SK-N-SH (cell line): Measurements from ENCODE around the gene ORC4. TPM values are rescaled to one million over a fixed set of nuclear protein-coding genes. Genes with fewer than 3 reads are reported as not detected.

Source experiments
- CTCF ChIA-PET: fragments of 300-600, 350-600 bp; formaldehyde crosslinking; extraction: SDS; loops from one replicate; lab custom pipeline; 2021; lab: Yijun Ruan, JAX
- POLR2A ChIA-PET: fragments of 350-600 bp; sonication (Branson Sonifier 250); formaldehyde crosslinking; extraction: SDS; loops from one replicate; lab custom pipeline; 2020; ENCODE audit warnings: antibody characterized with exemption, inconsistent platforms; lab: Yijun Ruan, JAX
- DNase-seq: peaks from one replicate; pipeline ENCODE4 v3.0.0; 2012
- H2AFZ ChIP-seq: fragments of 200-600 bp; sonication (generic); 2 replicates; pipeline ENCODE4 v1.8.1; 2016; ENCODE audit warnings: antibody characterized with exemption, mild to moderate bottlenecking, low read depth
- H3F3A ChIP-seq: fragments of 200-600 bp; sonication (generic); replicated peaks from 2 replicates; pipeline ENCODE3; 2016; ENCODE audit warnings: antibody characterized with exemption, mild to moderate bottlenecking; ENCODE audit not compliant: insufficient read depth
- H3K27ac ChIP-seq, 2 experiments: fragments of 200-500 bp in 1 of 2; fragments of 200-600 bp in 1 of 2; sonication (Bioruptor generic) in 1 of 2; sonication (generic), shearing (Covaris generic) in 1 of 2; 2 replicates each; pipeline versions ENCODE4 v1.5.1 to v1.6.1; 2014 to 2016; ENCODE audit warnings: low read depth in 2 of 2, inconsistent platforms in 1 of 2, low read length in 1 of 2, mild to moderate bottlenecking in 1 of 2, mixed read lengths in 1 of 2
- H3K27me3 ChIP-seq: fragments of 200-600 bp; sonication (generic), shearing (Covaris generic); 2 replicates; pipeline ENCODE4 v1.6.1; 2016; ENCODE audit warnings: mixed run types; ENCODE audit not compliant: insufficient read depth
- H3K36me3 ChIP-seq, 2 experiments: fragments of 200-500 bp in 1 of 2; fragments of 200-600 bp in 1 of 2; sonication (Bioruptor generic) in 1 of 2; sonication (generic) in 1 of 2; replicated peaks in 1 of 2; 2 replicates each; pipeline versions ENCODE3 to v1.5.1; 2014 to 2016; ENCODE audit warnings: low read length in 1 of 2, mild to moderate bottlenecking in 1 of 2; ENCODE audit not compliant: insufficient read depth in 2 of 2, control insufficient read depth in 1 of 2
- H3K4me1 ChIP-seq, 2 experiments: fragments of 200-500 bp in 1 of 2; fragments of 200-600 bp in 1 of 2; sonication (Bioruptor generic) in 1 of 2; sonication (generic), shearing (Covaris generic) in 1 of 2; 2 replicates each; pipeline versions ENCODE4 v1.5.1 to v1.6.1; 2014 to 2016; ENCODE audit warnings: low read depth in 1 of 2, low read length in 1 of 2, mixed run types in 1 of 2; ENCODE audit not compliant: insufficient read depth in 2 of 2, control insufficient read depth in 1 of 2
- H3K4me2 ChIP-seq: fragments of 200-600 bp; sonication (generic), shearing (Covaris generic); 2 replicates; pipeline ENCODE4 v1.6.1; 2017; ENCODE audit warnings: mixed run types
- H3K4me3 ChIP-seq, 2 experiments: fragments of 200-500 bp in 1 of 2; fragments of 200-600 bp in 1 of 2; sonication (Bioruptor generic) in 1 of 2; sonication (generic), shearing (Covaris generic) in 1 of 2; 2 replicates each; pipeline versions ENCODE4 v1.5.1 to v1.8.1; 2014 to 2016; ENCODE audit warnings: low read depth in 2 of 2, inconsistent platforms in 1 of 2, low read length in 1 of 2, mild to moderate bottlenecking in 1 of 2, mixed read lengths in 1 of 2, moderate library complexity in 1 of 2
- H3K79me2 ChIP-seq: fragments of 200-600 bp; sonication (generic); 2 replicates; pipeline ENCODE4 v1.8.1; 2017; ENCODE audit warnings: mild to moderate bottlenecking; ENCODE audit not compliant: insufficient read depth
- H3K9ac ChIP-seq: fragments of 200-600 bp; sonication (generic); 2 replicates; pipeline ENCODE4 v1.6.1; 2017; ENCODE audit warnings: mixed run types
- H3K9me2 ChIP-seq: fragments of 200-600 bp; sonication (generic); 2 replicates; pipeline ENCODE4 v1.6.1; 2017; ENCODE audit warnings: mixed run types
- H3K9me3 ChIP-seq: fragments of 200-600 bp; sonication (generic); 2 replicates; pipeline ENCODE4 v1.6.1; 2017; ENCODE audit warnings: mixed run types, mild to moderate bottlenecking, moderate library complexity
- H4K20me1 ChIP-seq: fragments of 200-600 bp; sonication (generic); 2 replicates; pipeline ENCODE4 v1.6.1; 2017; ENCODE audit warnings: mild to moderate bottlenecking, mixed run types; ENCODE audit not compliant: insufficient read depth
- FOSL2 ChIP-seq: IDR thresholded peaks from 2 replicates; pipeline ENCODE4 v1.4.0; 2012; ENCODE audit warnings: low read depth, mild to moderate bottlenecking, moderate library complexity, borderline replicate concordance
- FOXJ3 ChIP-seq: sonication (generic); formaldehyde crosslinking; IDR thresholded peaks from 2 replicates; pipeline ENCODE4 v1.5.1; 2020; ENCODE audit warnings: mild to moderate bottlenecking, missing genetic modification reagents
- GABPA ChIP-seq: IDR thresholded peaks from 2 replicates; pipeline ENCODE4 v1.4.0; 2012; ENCODE audit warnings: low read depth, mild to moderate bottlenecking
- GATA2 ChIP-seq: sonication (generic); formaldehyde crosslinking; IDR thresholded peaks from 2 replicates; pipeline ENCODE4 v1.5.0; 2020; ENCODE audit warnings: mild to moderate bottlenecking, missing genetic modification reagents
- MEF2A ChIP-seq: IDR thresholded peaks from 2 replicates; pipeline ENCODE4 v1.4.0; 2012; ENCODE audit warnings: low read depth, borderline replicate concordance
- NFIC ChIP-seq: IDR thresholded peaks from 2 replicates; pipeline ENCODE4 v1.4.0; 2012; ENCODE audit warnings: borderline replicate concordance
- POLR2AphosphoS5 ChIP-seq: IDR thresholded peaks from 2 replicates; pipeline ENCODE4 v1.6.1; 2012; ENCODE audit warnings: low read depth, low read length
- RAD21 ChIP-seq: IDR thresholded peaks from 2 replicates; pipeline ENCODE4 v1.6.1; 2012; ENCODE audit warnings: mild to moderate bottlenecking, low read length
- RCOR1 ChIP-seq: fragments of 150-350 bp; IDR thresholded peaks from 2 replicates; pipeline ENCODE4 v1.6.1; 2017; ENCODE audit warnings: antibody characterized with exemption, low read length
- SMC3 ChIP-seq: IDR thresholded peaks from 2 replicates; pipeline ENCODE4 v1.6.1; 2012; ENCODE audit warnings: low read depth, low read length, improper control_type of control experiment
- TCF12 ChIP-seq: IDR thresholded peaks from 2 replicates; pipeline ENCODE4 v1.4.0; 2012
- WGBS: methylation state at CpG from one replicate; pipeline ENCODE4 v1.1.6; 2017; ENCODE audit warnings: low lambda C conversion rate; 5-methylcytosine and 5-hydroxymethylcytosine counted together
- polyA plus RNA-seq, 3 experiments: library from polyadenylated mRNA; depleted of rRNA; stranded (reverse); fragments of >200 nt; gene quantifications; 2 replicates each; pipeline ENCODE4 v1.2.3, GENCODE V29; 2012
- TF ChIP-seq, protein P1 (sequence below): IDR thresholded peaks from 2 replicates; pipeline ENCODE4 v1.4.0; 2012; ENCODE audit warnings: low read depth, borderline replicate concordance
- TF ChIP-seq, protein P2 (sequence below): fragments of 200-600 bp; sonication (generic); IDR thresholded peaks from 2 replicates; pipeline ENCODE4 v1.6.1; 2017; ENCODE audit warnings: antibody characterized with exemption, mild to moderate bottlenecking, moderate library complexity
- TF ChIP-seq, protein P3 (sequence below): fragments of 150-350 bp; IDR thresholded peaks from 2 replicates; pipeline ENCODE4 v1.6.1; 2016; ENCODE audit warnings: mild to moderate bottlenecking, low read depth, low read length

The ORC4 gene
- polyA plus RNA-seq, 1 of the 3 experiments (the other 2 are of a cell fraction): 15.2 TPM

DNA sequence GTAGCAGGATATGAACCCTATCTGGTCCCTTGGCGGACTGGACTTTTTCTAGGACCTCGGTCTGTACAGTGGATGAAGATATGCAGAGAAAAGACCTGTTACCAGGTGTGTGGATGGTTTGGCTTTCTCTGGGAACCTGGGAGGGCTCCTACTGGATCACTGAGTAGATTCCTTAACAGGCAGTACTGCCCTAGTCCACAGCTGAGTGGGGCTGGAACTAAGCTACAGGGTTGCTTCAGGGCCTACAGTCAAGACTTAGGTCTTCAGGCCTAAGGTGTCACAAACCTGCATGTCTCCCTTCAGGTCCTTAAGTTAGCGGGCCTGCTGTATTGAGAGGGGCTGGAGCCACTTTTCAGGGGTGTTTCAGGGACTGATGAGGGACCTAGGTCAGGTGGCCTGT, 42.9 kb downstream of the ORC4 start:
- TF ChIP-seq, protein P1, sequence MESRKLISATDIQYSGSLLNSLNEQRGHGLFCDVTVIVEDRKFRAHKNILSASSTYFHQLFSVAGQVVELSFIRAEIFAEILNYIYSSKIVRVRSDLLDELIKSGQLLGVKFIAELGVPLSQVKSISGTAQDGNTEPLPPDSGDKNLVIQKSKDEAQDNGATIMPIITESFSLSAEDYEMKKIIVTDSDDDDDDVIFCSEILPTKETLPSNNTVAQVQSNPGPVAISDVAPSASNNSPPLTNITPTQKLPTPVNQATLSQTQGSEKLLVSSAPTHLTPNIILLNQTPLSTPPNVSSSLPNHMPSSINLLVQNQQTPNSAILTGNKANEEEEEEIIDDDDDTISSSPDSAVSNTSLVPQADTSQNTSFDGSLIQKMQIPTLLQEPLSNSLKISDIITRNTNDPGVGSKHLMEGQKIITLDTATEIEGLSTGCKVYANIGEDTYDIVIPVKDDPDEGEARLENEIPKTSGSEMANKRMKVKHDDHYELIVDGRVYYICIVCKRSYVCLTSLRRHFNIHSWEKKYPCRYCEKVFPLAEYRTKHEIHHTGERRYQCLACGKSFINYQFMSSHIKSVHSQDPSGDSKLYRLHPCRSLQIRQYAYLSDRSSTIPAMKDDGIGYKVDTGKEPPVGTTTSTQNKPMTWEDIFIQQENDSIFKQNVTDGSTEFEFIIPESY: no peak
- TF ChIP-seq RCOR1 (no peak), RAD21 (no peak), GATA2 (CRISPR knock-in tag) (no peak), POLR2AphosphoS5 (no peak), FOXJ3 (CRISPR knock-in tag) (no peak), NFIC (no peak), TCF12 (no peak), MEF2A (no peak), SMC3 (no peak), FOSL2 (no peak), GABPA (no peak)
- TF ChIP-seq, protein P2, sequence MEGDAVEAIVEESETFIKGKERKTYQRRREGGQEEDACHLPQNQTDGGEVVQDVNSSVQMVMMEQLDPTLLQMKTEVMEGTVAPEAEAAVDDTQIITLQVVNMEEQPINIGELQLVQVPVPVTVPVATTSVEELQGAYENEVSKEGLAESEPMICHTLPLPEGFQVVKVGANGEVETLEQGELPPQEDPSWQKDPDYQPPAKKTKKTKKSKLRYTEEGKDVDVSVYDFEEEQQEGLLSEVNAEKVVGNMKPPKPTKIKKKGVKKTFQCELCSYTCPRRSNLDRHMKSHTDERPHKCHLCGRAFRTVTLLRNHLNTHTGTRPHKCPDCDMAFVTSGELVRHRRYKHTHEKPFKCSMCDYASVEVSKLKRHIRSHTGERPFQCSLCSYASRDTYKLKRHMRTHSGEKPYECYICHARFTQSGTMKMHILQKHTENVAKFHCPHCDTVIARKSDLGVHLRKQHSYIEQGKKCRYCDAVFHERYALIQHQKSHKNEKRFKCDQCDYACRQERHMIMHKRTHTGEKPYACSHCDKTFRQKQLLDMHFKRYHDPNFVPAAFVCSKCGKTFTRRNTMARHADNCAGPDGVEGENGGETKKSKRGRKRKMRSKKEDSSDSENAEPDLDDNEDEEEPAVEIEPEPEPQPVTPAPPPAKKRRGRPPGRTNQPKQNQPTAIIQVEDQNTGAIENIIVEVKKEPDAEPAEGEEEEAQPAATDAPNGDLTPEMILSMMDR: no peak
- TF ChIP-seq, protein P3, sequence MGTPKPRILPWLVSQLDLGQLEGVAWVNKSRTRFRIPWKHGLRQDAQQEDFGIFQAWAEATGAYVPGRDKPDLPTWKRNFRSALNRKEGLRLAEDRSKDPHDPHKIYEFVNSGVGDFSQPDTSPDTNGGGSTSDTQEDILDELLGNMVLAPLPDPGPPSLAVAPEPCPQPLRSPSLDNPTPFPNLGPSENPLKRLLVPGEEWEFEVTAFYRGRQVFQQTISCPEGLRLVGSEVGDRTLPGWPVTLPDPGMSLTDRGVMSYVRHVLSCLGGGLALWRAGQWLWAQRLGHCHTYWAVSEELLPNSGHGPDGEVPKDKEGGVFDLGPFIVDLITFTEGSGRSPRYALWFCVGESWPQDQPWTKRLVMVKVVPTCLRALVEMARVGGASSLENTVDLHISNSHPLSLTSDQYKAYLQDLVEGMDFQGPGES: no peak
- H3F3A ChIP-seq: no peaks in the 10 kb centered on the region
- POLR2A ChIA-PET: interaction anchor here (0.8 kb wide), 1 partner anchor 17 kb away, joined by 3 read pairs; no protein-coding TSS in a partner anchor
- no peaks in the 10 kb centered on the region for H3K27me3 ChIP-seq
- H3K4me2 ChIP-seq: no peak overlapping the region
- H3K9me3 ChIP-seq: peaks cover 5% of the 10 kb centered on the region; the same call in 1 of the 2 replicates
- H3K9ac ChIP-seq: no peak overlapping the region
- no peaks in the 10 kb centered on the region for H3K9me2 ChIP-seq
- peaks cover 39% of the 10 kb centered on the region for H3K79me2 ChIP-seq
- WGBS: 100% methylated on average over 2 of the region's 3 CpGs
- H3K27ac ChIP-seq: no peak overlapping the region; a peak in 1 of 4 replicates
- H4K20me1 ChIP-seq: no peaks in the 10 kb centered on the region
- no peak overlapping the region for H3K4me3 ChIP-seq
- CTCF ChIA-PET: interaction anchor here (0.9 kb wide), 2 partner anchors 13 to 875 kb away, joined by 3 read pairs; no protein-coding TSS in a partner anchor
- no peak for DNase-seq
- H3K4me1 ChIP-seq: peaks cover 5 to 7% of the 10 kb centered on the region in 2 experiments; a peak in 3 of 4 replicates
- H3K36me3 ChIP-seq: peaks cover 6 to 13% of the 10 kb centered on the region in 2 experiments
- H2AFZ ChIP-seq: no peak overlapping the region
